Right atrium auricular region (tissue), 2 donors: ENCODE results near the gene CCDC178. TPM values are rescaled to one million over a fixed set of nuclear protein-coding genes. Genes with fewer than 3 reads are reported as not detected.

Experiments used
- DNase-seq: peaks from one replicate; pipeline ENCODE4 v3.0.0-alpha.2; 2019; ENCODE audit warnings: low spot score
- H3K27ac ChIP-seq, 2 donors: fragments of 200-600 bp; sonication (generic); 1 replicate in 1 of 2; 2 replicates in 1 of 2; pipeline ENCODE4 v1.5.1; 2016 to 2019
- H3K27me3 ChIP-seq, 2 donors: fragments of 200-600 bp; sonication (generic); one replicate each; pipeline versions ENCODE4 v1.5.1 to v1.6.0; 2017 to 2019
- H3K36me3 ChIP-seq: fragments of 200-600 bp; sonication (generic); one replicate; pipeline ENCODE4 v1.5.1; 2016
- H3K4me1 ChIP-seq, 2 donors: fragments of 200-600 bp; sonication (generic); one replicate each; pipeline versions ENCODE4 v1.5.1 to v1.6.0; 2017 to 2019
- H3K4me3 ChIP-seq, 2 donors: fragments of 200-600 bp; sonication (generic); 1 replicate in 1 of 2; 2 replicates in 1 of 2; pipeline ENCODE4 v1.5.1; 2017 to 2019; ENCODE audit warnings: mild to moderate bottlenecking in 1 of 2, moderate library complexity in 1 of 2
- H3K9me3 ChIP-seq, 2 donors: fragments of 200-600 bp; sonication (generic); one replicate each; pipeline ENCODE4 v1.5.1; 2019
- total RNA-seq, 2 donors: library from RNA; depleted of rRNA; stranded (reverse); fragments of >200 nt; gene quantifications; one replicate each; pipeline ENCODE4 v1.1.0, GENCODE V29; 2016
- TF ChIP-seq, protein P1 (sequence below), 2 donors: fragments of 200-600 bp; sonication (generic); IDR thresholded peaks; one replicate each; pipeline ENCODE4 v1.5.1; 2019; ENCODE audit warnings: antibody characterized with exemption in 2 of 2

CCDC178 gene
- total RNA-seq, 2 donors from 2014 or later, result not detected

DNA sequence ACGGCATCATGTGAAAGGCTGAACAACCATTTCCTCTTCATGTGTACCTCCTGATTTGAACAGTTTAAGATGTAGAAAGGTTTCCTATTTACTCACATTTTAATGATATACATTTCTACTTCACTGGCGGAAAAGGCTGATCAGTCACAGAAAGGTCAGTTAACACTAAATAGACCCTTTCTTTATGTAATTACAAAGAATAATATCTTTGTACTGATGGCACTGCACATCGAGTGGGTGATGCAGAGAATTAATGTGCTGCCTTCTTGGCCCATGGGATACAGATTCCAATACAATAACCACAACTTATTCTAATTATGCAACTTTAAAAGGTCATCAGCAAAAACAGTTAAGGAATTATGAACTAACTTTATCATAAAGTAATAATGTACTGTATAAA lies 339.2 kb downstream of the CCDC178 start:
- H3K36me3 ChIP-seq, result no peaks in the 10 kb centered on the region
- no peaks in the 10 kb centered on the region for H3K4me1 ChIP-seq
- TF ChIP-seq, protein P1, sequence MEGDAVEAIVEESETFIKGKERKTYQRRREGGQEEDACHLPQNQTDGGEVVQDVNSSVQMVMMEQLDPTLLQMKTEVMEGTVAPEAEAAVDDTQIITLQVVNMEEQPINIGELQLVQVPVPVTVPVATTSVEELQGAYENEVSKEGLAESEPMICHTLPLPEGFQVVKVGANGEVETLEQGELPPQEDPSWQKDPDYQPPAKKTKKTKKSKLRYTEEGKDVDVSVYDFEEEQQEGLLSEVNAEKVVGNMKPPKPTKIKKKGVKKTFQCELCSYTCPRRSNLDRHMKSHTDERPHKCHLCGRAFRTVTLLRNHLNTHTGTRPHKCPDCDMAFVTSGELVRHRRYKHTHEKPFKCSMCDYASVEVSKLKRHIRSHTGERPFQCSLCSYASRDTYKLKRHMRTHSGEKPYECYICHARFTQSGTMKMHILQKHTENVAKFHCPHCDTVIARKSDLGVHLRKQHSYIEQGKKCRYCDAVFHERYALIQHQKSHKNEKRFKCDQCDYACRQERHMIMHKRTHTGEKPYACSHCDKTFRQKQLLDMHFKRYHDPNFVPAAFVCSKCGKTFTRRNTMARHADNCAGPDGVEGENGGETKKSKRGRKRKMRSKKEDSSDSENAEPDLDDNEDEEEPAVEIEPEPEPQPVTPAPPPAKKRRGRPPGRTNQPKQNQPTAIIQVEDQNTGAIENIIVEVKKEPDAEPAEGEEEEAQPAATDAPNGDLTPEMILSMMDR (IDR thresholded peaks at IDR 0.05), result no peak
- no peaks in the 10 kb centered on the region for H3K9me3 ChIP-seq
- no peak overlapping the region for H3K27ac ChIP-seq
- H3K4me3 ChIP-seq, result no peak overlapping the region
- H3K27me3 ChIP-seq, result no peaks in the 10 kb centered on the region
- no peak for DNase-seq

DNA sequence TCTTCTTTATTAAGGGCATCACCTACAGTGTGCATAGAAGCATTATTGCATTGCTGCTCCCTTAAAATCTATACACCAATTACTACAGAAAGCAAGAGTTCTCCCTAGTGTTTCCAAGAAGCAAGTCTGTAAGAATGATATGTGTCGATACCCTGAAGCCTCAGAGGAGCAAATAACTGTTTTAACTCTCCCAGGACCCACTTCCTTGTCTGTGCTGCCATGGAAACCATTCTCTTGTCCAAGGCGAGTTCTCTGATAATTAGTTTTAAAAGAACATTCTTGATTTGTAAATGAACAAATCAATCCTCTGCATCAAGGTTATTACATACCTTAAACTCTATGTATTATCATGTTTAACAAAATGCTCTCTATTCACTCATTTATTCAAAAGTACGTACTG lies 340.9 kb downstream of the CCDC178 start:
- no peak for DNase-seq
- H3K9me3 ChIP-seq, result no peaks in the 10 kb centered on the region
- TF ChIP-seq, protein P1 (IDR thresholded peaks at IDR 0.05), result no peak
- no peaks in the 10 kb centered on the region for H3K27me3 ChIP-seq
- no peaks in the 10 kb centered on the region for H3K36me3 ChIP-seq
- no peak overlapping the region for H3K4me3 ChIP-seq
- H3K27ac ChIP-seq, result no peak overlapping the region
- H3K4me1 ChIP-seq, result no peaks in the 10 kb centered on the region

DNA sequence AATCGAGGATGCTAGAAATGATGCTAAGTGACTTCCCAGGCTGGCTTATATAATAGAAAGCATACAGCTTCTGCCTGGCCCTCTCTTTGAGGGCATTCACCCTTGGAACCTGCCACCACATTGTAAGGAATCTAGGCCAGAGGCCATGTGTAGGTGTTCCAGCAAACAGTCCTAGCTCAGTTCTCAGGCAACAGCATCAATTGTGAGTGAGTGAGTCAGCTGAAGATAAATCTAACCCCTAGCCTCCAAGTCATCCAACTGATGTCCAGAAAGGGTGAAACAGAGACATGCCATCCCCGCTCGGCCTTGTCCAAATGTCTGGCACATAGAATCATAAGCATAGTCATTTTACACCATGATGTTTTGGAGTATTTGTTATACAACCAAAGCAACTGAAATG lies 343.4 kb downstream of the CCDC178 start:
- Histone ChIP-seq H3K9me3 (no peaks in the 10 kb centered on the region), H3K27ac (no peak overlapping the region), H3K4me1 (no peaks in the 10 kb centered on the region), H3K27me3 (no peaks in the 10 kb centered on the region), H3K4me3 (no peak overlapping the region), H3K36me3 (no peaks in the 10 kb centered on the region)
- no peak for DNase-seq
- TF ChIP-seq, protein P1 (IDR thresholded peaks at IDR 0.05), result no peak

DNA sequence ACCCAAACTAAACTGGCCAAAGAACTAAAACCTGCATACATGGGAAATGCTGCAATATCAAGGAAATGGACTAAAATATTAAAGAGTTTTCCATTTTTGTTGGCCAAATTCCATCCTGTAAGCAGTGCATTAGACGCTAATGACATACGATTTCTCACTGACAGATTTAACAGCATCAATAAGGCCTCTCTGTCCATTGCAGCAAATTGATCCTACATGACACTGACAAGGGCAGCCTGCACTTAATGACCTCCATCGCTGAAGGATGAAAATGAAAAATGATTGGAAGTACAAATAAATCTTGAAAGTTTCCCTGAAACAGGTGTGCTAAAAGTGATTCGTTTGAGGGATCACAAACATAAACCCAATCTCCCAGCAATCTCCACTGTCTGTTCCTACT lies 350.1 kb downstream of the CCDC178 start:
- TF ChIP-seq, protein P1 (IDR thresholded peaks at IDR 0.05), result no peak
- Histone ChIP-seq H3K4me1 (no peaks in the 10 kb centered on the region), H3K27ac (no peak overlapping the region), H3K36me3 (no peaks in the 10 kb centered on the region), H3K4me3 (no peak overlapping the region), H3K9me3 (no peaks in the 10 kb centered on the region), H3K27me3 (no peaks in the 10 kb centered on the region)
- no peak for DNase-seq

DNA sequence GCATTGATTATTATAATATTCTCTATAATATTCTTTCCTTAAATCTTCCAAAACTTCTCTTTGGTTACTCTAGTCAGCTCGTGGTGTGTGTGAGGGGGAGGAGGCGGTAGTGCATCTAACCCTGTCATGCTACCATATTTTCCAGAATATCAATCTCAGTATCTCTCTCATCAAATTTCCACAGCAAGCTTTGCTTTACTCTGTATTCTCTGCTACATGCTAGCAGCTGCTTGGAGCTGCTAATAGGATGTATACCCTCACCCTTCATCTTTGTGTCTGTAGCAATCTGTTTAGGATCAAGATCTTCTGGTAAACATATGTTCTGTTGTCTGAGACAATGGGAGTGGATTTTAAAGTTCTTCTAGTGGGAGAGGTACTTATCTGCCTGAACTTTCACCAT lies 363.9 kb downstream of the CCDC178 start:
- H3K27me3 ChIP-seq, result no peaks in the 10 kb centered on the region
- TF ChIP-seq, protein P1 (IDR thresholded peaks at IDR 0.05), result no peak
- H3K9me3 ChIP-seq, result no peaks in the 10 kb centered on the region
- DNase-seq, result no peak
- H3K4me1 ChIP-seq, result no peaks in the 10 kb centered on the region
- H3K36me3 ChIP-seq, result no peaks in the 10 kb centered on the region
- no peak overlapping the region for H3K27ac ChIP-seq
- H3K4me3 ChIP-seq, result no peak overlapping the region

DNA sequence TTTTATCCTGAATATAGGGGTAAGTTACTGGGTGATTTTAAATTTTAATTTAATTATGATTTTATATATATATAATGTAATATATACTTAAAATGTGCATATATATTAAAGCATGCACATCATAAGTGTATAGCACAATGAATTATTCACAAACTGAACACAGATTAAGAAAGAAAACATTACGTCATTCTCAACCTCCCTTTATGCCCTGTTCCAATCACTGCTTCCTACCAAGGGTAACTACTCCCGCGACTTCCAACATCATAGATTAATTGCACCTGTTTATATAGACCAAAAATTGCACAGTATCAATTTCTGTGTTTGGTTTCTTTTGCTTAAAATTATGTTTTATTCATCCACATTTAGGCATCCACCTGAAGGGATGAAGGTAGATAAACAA lies 366.4 kb downstream of the CCDC178 start:
- DNase-seq, result no peak
- H3K36me3 ChIP-seq, result no peaks in the 10 kb centered on the region
- no peaks in the 10 kb centered on the region for H3K4me1 ChIP-seq
- H3K9me3 ChIP-seq, result no peaks in the 10 kb centered on the region
- H3K4me3 ChIP-seq, result no peak overlapping the region
- no peaks in the 10 kb centered on the region for H3K27me3 ChIP-seq
- TF ChIP-seq, protein P1 (IDR thresholded peaks at IDR 0.05), result no peak
- no peak overlapping the region for H3K27ac ChIP-seq
